GM12878 (cell line): ENCODE results near the gene UBASH3A. TPM values are rescaled to one million over a fixed set of nuclear protein-coding genes. Genes with fewer than 3 reads are reported as not detected.

Source experiments
- ATAC-seq: fragments of 200-7000 bp; cut with Tn5 transposase; 3 replicates; pipeline ENCODE4 v1.9.1; 2020; ENCODE audit warnings: mild to moderate bottlenecking, moderate library complexity
- BruUV-seq: library from RNA; stranded (reverse); fragments of 400-500 nt; replicated peaks from 2 replicates; lab custom pipeline; 2021; lab: Mats Ljungman, UMichigan
- CTCF ChIA-PET: fragments of 300-600 bp; sonication (Branson Sonifier 250); formaldehyde crosslinking; extraction: SDS; loops from one replicate; lab custom pipeline; 2021; ENCODE audit warnings: inconsistent platforms; lab: Yijun Ruan, JAX
- POLR2A ChIA-PET: fragments of 350-600 bp; formaldehyde crosslinking; extraction: SDS; loops from one replicate; lab custom pipeline; 2021; ENCODE audit warnings: inconsistent platforms; lab: Charles Lee
- RAD21 ChIA-PET: fragments of 300-600 bp; sonication (Branson Sonifier 250); formaldehyde crosslinking; loops from one replicate; lab custom pipeline; 2023; ENCODE audit warnings: antibody characterized with exemption; ENCODE audit not compliant: unreplicated experiment; lab: Charles Lee
- SMC1A ChIA-PET: fragments of 300-600 bp; sonication (Branson Sonifier 250); formaldehyde crosslinking; loops from one replicate; lab custom pipeline; 2023; ENCODE audit not compliant: unreplicated experiment, uncharacterized antibody; lab: Charles Lee
- DNase-seq: peaks from one replicate; pipeline ENCODE4 v3.0.0-alpha.2; 2011; ENCODE audit warnings: low read depth, low spot score
- FAIRE-seq: peaks from 3 replicates; lab custom pipeline; 2011; peaks lifted over from hg19 to GRCh38; lab: Jason Lieb, UNC
- H2AFZ ChIP-seq: 2 replicates; pipeline ENCODE4 v1.6.0; 2011; ENCODE audit warnings: low read depth, low read length, control low read depth; ENCODE audit not compliant: control insufficient read depth
- H3K27ac ChIP-seq: 2 replicates; pipeline ENCODE4 v1.5.1; 2011; ENCODE audit warnings: control low read depth; ENCODE audit not compliant: control insufficient read depth, insufficient read depth
- H3K27me3 ChIP-seq, 2 experiments: replicated peaks in 1 of 2; 2 replicates each; pipeline versions ENCODE4 v1.6.0 to v1.6.1; 2011; ENCODE audit warnings: low read length in 1 of 2; ENCODE audit not compliant: control insufficient read depth in 2 of 2, insufficient read depth in 2 of 2
- H3K36me3 ChIP-seq, 2 experiments: 2 replicates each; pipeline ENCODE4 v1.5.1; 2011; ENCODE audit warnings: low read length in 1 of 2; ENCODE audit not compliant: control insufficient read depth in 2 of 2, insufficient read depth in 2 of 2
- H3K4me1 ChIP-seq: 2 replicates; pipeline ENCODE4 v1.6.1; 2011; ENCODE audit warnings: mild to moderate bottlenecking, low read length, moderate library complexity, mixed read lengths; ENCODE audit not compliant: control insufficient read depth, insufficient read depth
- H3K4me2 ChIP-seq: 2 replicates; pipeline ENCODE4 v1.6.0; 2011; ENCODE audit warnings: control low read depth; ENCODE audit not compliant: control insufficient read depth, insufficient read depth
- H3K4me3 ChIP-seq: fragments of 200-600 bp; sonication (generic); 2 replicates; pipeline ENCODE4 v1.5.1; 2016
- H3K79me2 ChIP-seq: 2 replicates; pipeline ENCODE4 v1.6.0; 2011; ENCODE audit warnings: low read length; ENCODE audit not compliant: control insufficient read depth, insufficient read depth
- H3K9ac ChIP-seq: 2 replicates; pipeline ENCODE4 v1.8.0; 2011; ENCODE audit warnings: low read length, control low read depth, mixed read lengths; ENCODE audit not compliant: control insufficient read depth, insufficient read depth
- H3K9me3 ChIP-seq: replicated peaks from 3 replicates; pipeline ENCODE4 v1.5.1; 2011; ENCODE audit warnings: mild to moderate bottlenecking, low read length; ENCODE audit not compliant: control insufficient read depth, insufficient read depth
- H4K20me1 ChIP-seq: 2 replicates; pipeline ENCODE4 v1.6.0; 2011; ENCODE audit not compliant: control insufficient read depth, insufficient read depth
- BACH1 ChIP-seq: fragments of 450-650 bp; IDR thresholded peaks from 2 replicates; pipeline ENCODE4 v1.6.1; 2017; ENCODE audit warnings: mild to moderate bottlenecking, borderline replicate concordance
- BHLHE40 ChIP-seq, 2 experiments: fragments of 450-650 bp in 1 of 2; IDR thresholded peaks; 2 replicates each; pipeline ENCODE4 v1.6.1; 2011 to 2017; ENCODE audit warnings: low read depth in 2 of 2, borderline replicate concordance in 1 of 2, improper control_type of control experiment in 1 of 2, low read length in 1 of 2, mild to moderate bottlenecking in 1 of 2
- CBFB ChIP-seq: IDR thresholded peaks from 2 replicates; pipeline ENCODE4 v1.6.1; 2016; ENCODE audit warnings: antibody characterized with exemption, low read depth
- CEBPB ChIP-seq, 2 experiments: fragments of 150-350 bp in 1 of 2; IDR thresholded peaks; 2 replicates each; pipeline ENCODE4 v1.6.1; 2012 to 2014; ENCODE audit warnings: low read depth in 2 of 2, low read length in 2 of 2, borderline replicate concordance in 1 of 2, inconsistent platforms in 1 of 2
- EGR1 ChIP-seq, 2 experiments: IDR thresholded peaks; 1 replicate in 1 of 2; 2 replicates in 1 of 2; pipeline ENCODE4 v1.6.1; 2011 to 2012; ENCODE audit warnings: low read depth in 2 of 2, low read length in 2 of 2, borderline replicate concordance in 1 of 2, mild to moderate bottlenecking in 1 of 2, moderate library complexity in 1 of 2
- ELK1 ChIP-seq: IDR thresholded peaks from 2 replicates; pipeline ENCODE4 v1.6.1; 2012; ENCODE audit warnings: low read depth, low read length, improper control_type of control experiment
- ETV6 ChIP-seq, 2 experiments: fragments of 450-650 bp in 1 of 2; IDR thresholded peaks in 1 of 2; conservative IDR thresholded peaks in 1 of 2; 2 replicates each; pipeline ENCODE4 v1.6.1; 2014; ENCODE audit warnings: antibody characterized with exemption in 1 of 2, borderline replicate concordance in 1 of 2, low read depth in 1 of 2, mild to moderate bottlenecking in 1 of 2, moderate library complexity in 1 of 2
- HDAC2 ChIP-seq: fragments of 200-600 bp; sonication (generic); IDR thresholded peaks from 2 replicates; pipeline ENCODE4 v1.6.1; 2017
- HSF1 ChIP-seq: fragments of 150-350 bp; IDR thresholded peaks from 2 replicates; pipeline ENCODE4 v1.6.1; 2014; ENCODE audit warnings: mild to moderate bottlenecking, low read depth, low read length
- JUNB ChIP-seq: IDR thresholded peaks from 2 replicates; pipeline ENCODE4 v1.6.1; 2016; ENCODE audit warnings: antibody characterized with exemption, mild to moderate bottlenecking
- KAT2A ChIP-seq: conservative IDR thresholded peaks from 2 replicates; pipeline ENCODE4 v1.6.1; 2011; ENCODE audit warnings: low read depth, low read length; ENCODE audit not compliant: control insufficient read depth
- NFYA ChIP-seq: IDR thresholded peaks from 2 replicates; pipeline ENCODE4 v1.6.1; 2011; ENCODE audit warnings: low read depth, mild to moderate bottlenecking, low read length, improper control_type of control experiment, borderline replicate concordance
- NFYB ChIP-seq: IDR thresholded peaks from 2 replicates; pipeline ENCODE4 v1.6.1; 2011; ENCODE audit warnings: low read depth, mild to moderate bottlenecking, low read length, improper control_type of control experiment, moderate library complexity; ENCODE audit not compliant: insufficient read depth
- POLR2A ChIP-seq: IDR thresholded peaks from 2 replicates; pipeline ENCODE4 v1.6.1; 2011; ENCODE audit warnings: low read depth, mild to moderate bottlenecking, low read length
- RFX5 ChIP-seq: IDR thresholded peaks from 2 replicates; pipeline ENCODE4 v1.6.1; 2011; ENCODE audit warnings: low read depth, low read length, improper control_type of control experiment
- SKIL ChIP-seq: fragments of 450-650 bp; IDR thresholded peaks from 2 replicates; pipeline ENCODE4 v1.6.1; 2017; ENCODE audit warnings: mild to moderate bottlenecking, low read depth, inconsistent platforms; ENCODE audit not compliant: poor library complexity, severe bottlenecking
- SREBF1 ChIP-seq: IDR thresholded peaks from 2 replicates; pipeline ENCODE4 v1.6.1; 2012; ENCODE audit warnings: mild to moderate bottlenecking, low read length
- TCF12 ChIP-seq: IDR thresholded peaks from 2 replicates; pipeline ENCODE4 v1.6.1; 2011; ENCODE audit warnings: low read depth, mild to moderate bottlenecking, low read length
- WRNIP1 ChIP-seq: IDR thresholded peaks from 2 replicates; pipeline ENCODE4 v1.6.1; 2011; ENCODE audit warnings: low read depth, low read length, improper control_type of control experiment, borderline replicate concordance
- ZNF384 ChIP-seq: IDR thresholded peaks from 2 replicates; pipeline ENCODE4 v1.6.1; 2012; ENCODE audit warnings: low read depth, mild to moderate bottlenecking, low read length, improper control_type of control experiment, borderline replicate concordance
- ZSCAN29 ChIP-seq: fragments of 450-650 bp; IDR thresholded peaks from 2 replicates; pipeline ENCODE4 v1.6.1; 2017; ENCODE audit warnings: mild to moderate bottlenecking, moderate library complexity
- WGBS: methylation state at CpG from one replicate; pipeline ENCODE4 v1.1.6; 2016; ENCODE audit warnings: low lambda C conversion rate; ENCODE audit not compliant: insufficient replicate concordance, insufficient coverage; ENCODE audit errors: missing lambda C conversion rate; 5-methylcytosine and 5-hydroxymethylcytosine counted together
- in situ Hi-C: fragments of 300-500 bp; cut with MboI; formaldehyde crosslinking; loops from 9 replicates; pipeline ENCODE4 v1.14.3; 2018; ENCODE audit warnings: mixed read lengths
- intact Hi-C: fragments of 100-400 bp; cut with micrococcal nuclease; formaldehyde crosslinking; loops from one replicate; pipeline ENCODE4 v1.14.2; 2022; ENCODE audit not compliant: unreplicated experiment
- polyA plus RNA-seq, 11 experiments: library from polyadenylated mRNA; depleted of rRNA in 4 of 11; unstranded in 6 of 11; stranded (reverse) in 5 of 11; fragments of >200 nt; fragmentation: Nextera tagmentation in 4 of 11; fragmentation: Illumina TruSeq in 1 of 11; extraction: Ambion mirVana in 4 of 11; extraction: Trizol in 1 of 11; gene quantifications; 1 replicate in 1 of 11; 2 replicates in 10 of 11; pipeline versions ENCODE4 v1.2.1 to v1.2.3, GENCODE V29; 2011 to 2016; ENCODE audit warnings: inconsistent platforms in 2 of 11, missing spikeins in 2 of 11, low read depth in 1 of 11
- total RNA-seq, 4 experiments: library from RNA; depleted of rRNA in 3 of 4; stranded (reverse); fragments of >200 nt in 3 of 4; fragmentation: Illumina TruSeq in 1 of 4; extraction: Trizol in 1 of 4; gene quantifications; 2 replicates each; pipeline versions ENCODE4 v1.2.1 to v1.2.3, GENCODE V29; 2013 to 2021

UBASH3A gene
- total and polyA plus RNA-seq, 10 of the 15 experiments (the other 5 are each of a cell fraction or from before 2014, with no cell fraction given) = 0.04 to 0.39 (median 0.23) TPM; not detected in 1

- H3K27me3 ChIP-seq = no peaks in the 10 kb centered on the region
- no peak overlapping the region for H3K4me3 ChIP-seq
- FAIRE-seq = peak; percentile 70
- WGBS = 72% methylated on average over 7 of the region's 7 CpGs
- peak overlapping the region; percentile 89; the same call in 1 of the 2 replicates for H3K27ac ChIP-seq
- intact Hi-C loops (no loop called here), in situ Hi-C loops (no loop called here)
- H3K9ac ChIP-seq = no peak overlapping the region
- POLR2A ChIA-PET = interaction anchor here (1.0 to 2.4 kb wide), 5 partner anchors 11 to 35 kb away, joined by 3 to 15 read pairs (median 8); no protein-coding TSS in a partner anchor
- CTCF ChIA-PET = interaction anchor here (1.2 to 2.6 kb wide), 6 partner anchors 10 to 117 kb away, joined by 3 to 9 read pairs (median 4); no protein-coding TSS in a partner anchor
- BruUV-seq = no TSS peak
- no peak for DNase-seq
- no peak for ATAC-seq
- H3K9me3 ChIP-seq = no peaks in the 10 kb centered on the region
- no peak overlapping the region for H3K4me2 ChIP-seq
- RAD21 ChIA-PET = interaction anchor here (2.6 to 7.2 kb wide), 4 partner anchors 11 to 33 kb away, joined by 11 to 81 read pairs (median 18); no protein-coding TSS in a partner anchor
- peaks cover 44% of the 10 kb centered on the region for H3K4me1 ChIP-seq
- no peaks in the 10 kb centered on the region for H4K20me1 ChIP-seq
- no peaks in the 10 kb centered on the region for H3K36me3 ChIP-seq
- no peaks in the 10 kb centered on the region for H3K79me2 ChIP-seq
- H2AFZ ChIP-seq = no peak overlapping the region
- SMC1A ChIA-PET = interaction anchor here (0.8 to 9.4 kb wide), 12 partner anchors 9 to 117 kb away, joined by 3 to 124 read pairs (median 11); no protein-coding TSS in a partner anchor
- TF ChIP-seq ZSCAN29 = no peak
- no peak for TF ChIP-seq CEBPB (IDR thresholded peaks at IDR 0.05; ENCODE audit: borderline replicate concordance in 1 of 2, low read depth in 2 of 2, low read length in 2 of 2)
- TF ChIP-seq POLR2A = no peak
- TF ChIP-seq BACH1 = no peak
- TF ChIP-seq EGR1 (IDR thresholded peaks at IDR 0.05; ENCODE audit: borderline replicate concordance in 1 of 2, low read depth in 2 of 2, low read length in 2 of 2) = no peak
- no peak for TF ChIP-seq TCF12
- no peak for TF ChIP-seq JUNB
- no peak for TF ChIP-seq SKIL
- TF ChIP-seq WRNIP1 = no peak
- no peak for TF ChIP-seq SREBF1
- TF ChIP-seq HDAC2 = no peak
- TF ChIP-seq NFYA = no peak
- no peak for TF ChIP-seq CBFB
- TF ChIP-seq HSF1 = no peak
- TF ChIP-seq NFYB = no peak
- no peak for TF ChIP-seq KAT2A
- no peak for TF ChIP-seq BHLHE40 (IDR thresholded peaks at IDR 0.05; ENCODE audit: borderline replicate concordance in 1 of 2, low read depth in 2 of 2, low read length in 1 of 2)
- TF ChIP-seq ZNF384 = no peak
- TF ChIP-seq RFX5 = no peak
- TF ChIP-seq ETV6 (conservative IDR thresholded peaks at IDR 0.05 in 1 of 2, IDR thresholded peaks at IDR 0.05 in 1 of 2; ENCODE audit: borderline replicate concordance in 1 of 2, low read depth in 1 of 2) = 0 out of 4 replicates have a peak, but pooled peaks of 1 of the 2 experiments have one; percentile 29
- TF ChIP-seq ELK1 = no peak
These were observed 22.7 kb downstream of the UBASH3A start for GRCh38 chr21:42426424-42426823.
